AG04450 (cell line): ENCODE measurements around the gene CRHR1. TPM values are rescaled to one million over a fixed set of nuclear protein-coding genes. Genes with fewer than 3 reads are reported as not detected.

Source experiments
- CTCF ChIA-PET: fragments of 300-600, 350-600 bp; formaldehyde crosslinking; extraction: SDS; loops from one replicate; lab custom pipeline; 2022; ENCODE audit warnings: antibody characterized with exemption, inconsistent platforms; lab: Charles Lee
- POLR2A ChIA-PET: fragments of 350-600 bp; formaldehyde crosslinking; extraction: SDS; loops from one replicate; lab custom pipeline; 2021; ENCODE audit warnings: antibody characterized with exemption, inconsistent platforms; lab: Yijun Ruan, JAX
- DNase-seq: peaks from one replicate; pipeline ENCODE4 v3.0.0-alpha.2; 2011; ENCODE audit warnings: low read depth, low spot score
- H3K27ac ChIP-seq: one replicate; pipeline ENCODE4 v1.5.1; 2012; ENCODE audit warnings: low read depth, low read length, control low read depth
- H3K27me3 ChIP-seq: one replicate; pipeline ENCODE4 v1.6.0; 2012; ENCODE audit warnings: low read length; ENCODE audit not compliant: control insufficient read depth, insufficient read depth
- H3K4me3 ChIP-seq: 2 replicates; pipeline ENCODE4 v1.5.1; 2011; ENCODE audit warnings: mild to moderate bottlenecking, low read depth, low read length, control low read depth
- H3K9me3 ChIP-seq: 2 replicates; pipeline ENCODE4 v1.5.1; 2012; ENCODE audit warnings: low read length; ENCODE audit not compliant: control insufficient read depth, insufficient read depth
- polyA plus RNA-seq: library from polyadenylated mRNA; depleted of rRNA; stranded (reverse); fragments of >200 nt; gene quantifications from 2 replicates; pipeline ENCODE4 v1.2.3, GENCODE V29; 2011
- TF ChIP-seq, protein P1 (sequence below): IDR thresholded peaks from 2 replicates; pipeline ENCODE4 v1.5.1; 2011; ENCODE audit warnings: low read depth, low read length, control low read depth, inconsistent platforms

Gene CRHR1
- polyA plus RNA-seq, 1 experiment: not detected

DNA sequence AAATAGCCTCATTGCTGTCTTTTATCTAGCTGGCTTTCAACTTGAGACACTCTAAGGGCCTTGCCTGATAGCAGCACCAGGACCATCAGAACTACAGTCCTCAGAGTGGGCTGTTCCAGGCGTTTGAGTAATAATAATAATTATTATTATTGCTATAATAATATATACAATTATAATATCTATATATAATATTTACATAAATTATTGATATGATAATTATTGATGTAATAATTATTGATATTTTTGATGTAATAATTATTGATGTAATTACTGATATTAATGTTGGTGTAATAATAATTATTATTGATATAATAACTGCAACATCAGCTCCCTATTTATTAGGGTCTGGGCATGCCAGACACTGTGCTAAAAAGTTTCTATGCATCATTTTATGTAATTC, 25.6 kb upstream of the CRHR1 start:
- DNase-seq: no peak
- POLR2A ChIA-PET: no interaction called here
- H3K27ac ChIP-seq: no peak overlapping the region
- H3K9me3 ChIP-seq: no peaks in the 10 kb centered on the region
- TF ChIP-seq, protein P1, sequence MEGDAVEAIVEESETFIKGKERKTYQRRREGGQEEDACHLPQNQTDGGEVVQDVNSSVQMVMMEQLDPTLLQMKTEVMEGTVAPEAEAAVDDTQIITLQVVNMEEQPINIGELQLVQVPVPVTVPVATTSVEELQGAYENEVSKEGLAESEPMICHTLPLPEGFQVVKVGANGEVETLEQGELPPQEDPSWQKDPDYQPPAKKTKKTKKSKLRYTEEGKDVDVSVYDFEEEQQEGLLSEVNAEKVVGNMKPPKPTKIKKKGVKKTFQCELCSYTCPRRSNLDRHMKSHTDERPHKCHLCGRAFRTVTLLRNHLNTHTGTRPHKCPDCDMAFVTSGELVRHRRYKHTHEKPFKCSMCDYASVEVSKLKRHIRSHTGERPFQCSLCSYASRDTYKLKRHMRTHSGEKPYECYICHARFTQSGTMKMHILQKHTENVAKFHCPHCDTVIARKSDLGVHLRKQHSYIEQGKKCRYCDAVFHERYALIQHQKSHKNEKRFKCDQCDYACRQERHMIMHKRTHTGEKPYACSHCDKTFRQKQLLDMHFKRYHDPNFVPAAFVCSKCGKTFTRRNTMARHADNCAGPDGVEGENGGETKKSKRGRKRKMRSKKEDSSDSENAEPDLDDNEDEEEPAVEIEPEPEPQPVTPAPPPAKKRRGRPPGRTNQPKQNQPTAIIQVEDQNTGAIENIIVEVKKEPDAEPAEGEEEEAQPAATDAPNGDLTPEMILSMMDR: no peak
- H3K27me3 ChIP-seq: peaks cover 13% of the 10 kb centered on the region
- no peak overlapping the region for H3K4me3 ChIP-seq
- CTCF ChIA-PET: no interaction called here

DNA sequence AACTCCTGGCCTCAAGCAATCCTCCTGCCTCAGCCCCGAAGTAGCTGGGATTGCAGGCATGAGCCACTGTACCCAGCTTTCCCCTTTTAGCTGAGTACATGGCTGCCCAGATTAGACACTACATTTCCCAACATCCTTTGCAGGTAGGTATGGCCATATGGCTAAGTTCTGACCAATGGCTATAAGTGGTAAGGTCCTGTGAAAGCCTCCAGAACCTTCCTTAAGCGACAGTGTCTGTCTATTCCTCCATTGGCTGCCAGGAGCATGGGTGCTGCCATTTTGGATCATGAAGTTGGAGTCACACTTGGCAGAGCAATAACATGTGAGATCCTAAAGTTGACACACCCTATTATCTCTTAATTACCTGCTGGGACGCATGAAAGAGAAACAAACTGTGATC, 24.4 kb upstream of the CRHR1 start:
- Histone ChIP-seq H3K27ac (no peak overlapping the region), H3K4me3 (no peak overlapping the region), H3K9me3 (no peaks in the 10 kb centered on the region), H3K27me3 (peaks cover 14% of the 10 kb centered on the region)
- TF ChIP-seq, protein P1: no peak
- ChIA-PET CTCF (no interaction called here), POLR2A (no interaction called here)
- DNase-seq: no peak

GRCh38 chr17:45761957-45762565, 22.1 kb upstream of the CRHR1 start:
- Histone ChIP-seq H3K27ac (no peak overlapping the region), H3K27me3 (peaks cover 5% of the 10 kb centered on the region), H3K4me3 (no peak overlapping the region), H3K9me3 (no peaks in the 10 kb centered on the region)
- no peak for DNase-seq
- TF ChIP-seq, protein P1: no peak
- ChIA-PET CTCF (no interaction called here), POLR2A (no interaction called here)

GRCh38 chr17:45763182-45763581, 20.9 kb upstream of the CRHR1 start:
- ChIA-PET CTCF (no interaction called here), POLR2A (interaction anchor here (0.7 kb wide), 1 partner anchor 48 kb away, joined by 3 read pairs; no protein-coding TSS in a partner anchor)
- Histone ChIP-seq H3K4me3 (no peak overlapping the region), H3K27ac (no peak overlapping the region), H3K27me3 (peaks cover 7% of the 10 kb centered on the region), H3K9me3 (no peaks in the 10 kb centered on the region)
- TF ChIP-seq, protein P1: no peak
- no peak for DNase-seq

GRCh38 chr17:45764479-45764878, 19.6 kb upstream of the CRHR1 start:
- TF ChIP-seq, protein P1: no peak
- no peak overlapping the region for H3K4me3 ChIP-seq
- ChIA-PET CTCF (no interaction called here), POLR2A (no interaction called here)
- no peak for DNase-seq
- H3K27ac ChIP-seq: no peak overlapping the region
- H3K27me3 ChIP-seq: peaks cover 11% of the 10 kb centered on the region
- no peaks in the 10 kb centered on the region for H3K9me3 ChIP-seq
